ENCODE data around the gene GIPC2.

Gene GIPC2

GRCh38 chr1:78146205-78146771 is 100.5 kb downstream of the GIPC2 start:
- no peak for DNase-seq (ENCODE audit: low read depth)

- no peak for DNase-seq (ENCODE audit: low read depth)
These were observed 101.3 kb downstream of the GIPC2 start for GRCh38 chr1:78147031-78147430.

- DNase-seq (ENCODE audit: low read depth): no peak
These were observed 107.4 kb downstream of the GIPC2 start for GRCh38 chr1:78153092-78153736.

GRCh38 chr1:78155121-78155520 is 109.4 kb downstream of the GIPC2 start:
- DNase-seq (ENCODE audit: low read depth): no peak

- DNase-seq (ENCODE audit: low read depth): no peak
These were observed 111.2 kb downstream of the GIPC2 start for GRCh38 chr1:78156805-78157521.

GRCh38 chr1:78165816-78166215 is 120.0 kb downstream of the GIPC2 start:
- DNase-seq (ENCODE audit: low read depth): no peak

- no peak for DNase-seq (ENCODE audit: low read depth)
These were observed 122.5 kb downstream of the GIPC2 start for GRCh38 chr1:78168306-78168705.

GRCh38 chr1:78170859-78171258 is 125.1 kb downstream of the GIPC2 start:
- no peak for DNase-seq (ENCODE audit: low read depth)

GRCh38 chr1:78171736-78172590 is 126.2 kb downstream of the GIPC2 start:
- no peak for DNase-seq (ENCODE audit: low read depth)

GRCh38 chr1:78176448-78176847 is 130.7 kb downstream of the GIPC2 start:
- no peak for DNase-seq (ENCODE audit: low read depth)

- DNase-seq (ENCODE audit: low read depth): no peak
These were observed 132.0 kb downstream of the GIPC2 start for GRCh38 chr1:78177708-78178270.

- no peak for DNase-seq (ENCODE audit: low read depth)
These were observed 133.1 kb downstream of the GIPC2 start for GRCh38 chr1:78178816-78179215.

- no peak for DNase-seq (ENCODE audit: low read depth)
These were observed 138.8 kb downstream of the GIPC2 start for GRCh38 chr1:78184460-78185072.
